Adrenal gland (tissue), 12 donors: ENCODE data around the gene TM9SF1. TPM values are rescaled to one million over a fixed set of nuclear protein-coding genes. Genes with fewer than 3 reads are reported as not detected.

ENCODE experiments used
- DNase-seq, 7 donors: peaks; one replicate each; pipeline ENCODE4 v3.0.0-alpha.2; 2019 to 2020
- H3K27ac ChIP-seq, 5 donors: fragments of 200-600 bp; sonication (generic) in 4 of 5; 1 replicate in 3 of 5; 2 replicates in 2 of 5; pipeline versions ENCODE4 v1.5.1 to v1.8.0; 2016 to 2020; ENCODE audit warnings: mild to moderate bottlenecking in 1 of 5
- H3K27me3 ChIP-seq: fragments of 200-600 bp; 2 replicates; pipeline ENCODE4 v1.8.0; 2021
- H3K36me3 ChIP-seq, 2 donors: fragments of 200-600 bp; replicated peaks in 1 of 2; 1 replicate in 1 of 2; 2 replicates in 1 of 2; pipeline versions ENCODE4 v1.5.1 to v1.8.0; 2018 to 2022
- H3K4me1 ChIP-seq, 2 donors: fragments of 200-600 bp; replicated peaks in 1 of 2; 1 replicate in 1 of 2; 2 replicates in 1 of 2; pipeline versions ENCODE4 v1.5.1 to v1.8.0; 2018 to 2021
- H3K4me3 ChIP-seq, 4 donors: fragments of 200-600 bp; sonication (generic) in 3 of 4; one replicate each; pipeline ENCODE4 v1.5.1; 2016 to 2018
- H3K9me3 ChIP-seq, 3 donors: fragments of 200-600 bp; sonication (generic) in 1 of 3; replicated peaks in 1 of 3; 1 replicate in 2 of 3; 2 replicates in 1 of 3; pipeline versions ENCODE4 v1.5.1 to v1.8.0; 2016 to 2021
- POLR2A ChIP-seq, 2 donors: fragments of 450-650 bp; IDR thresholded peaks; one replicate each; pipeline ENCODE4 v1.6.1; 2017; ENCODE audit warnings: antibody characterized with exemption in 2 of 2, mild to moderate bottlenecking in 2 of 2, moderate library complexity in 1 of 2
- WGBS, 4 donors: extraction: QIAGEN DNeasy Blood & Tissue Kit in 2 of 4; methylation state at CpG; one replicate each; pipeline versions ENCODE4 v1.1.5 to v1.1.7; 2013 to 2017; 5-methylcytosine and 5-hydroxymethylcytosine counted together
- intact Hi-C, 2 donors: fragments of 100-400 bp; cut with DNase I; formaldehyde crosslinking; loops; one replicate each; pipeline versions ENCODE4 v1.14.1 to v1.15.0; 2022 to 2023
- polyA plus RNA-seq, 3 donors: library from polyadenylated mRNA; stranded (reverse); fragments of 200-250 nt in 2 of 3; fragments of 350-450 nt in 1 of 3; fragmentation: Illumina TruSeq in 1 of 3; extraction: RNeasy Lipid Tissue Mini Kit (QIAGEN cat#74804) in 1 of 3; gene quantifications; one replicate each; pipeline ENCODE4 v1.2.3, GENCODE V29; 2013 to 2014
- total RNA-seq, 9 donors: library from RNA; depleted of rRNA in 4 of 9; stranded (reverse); fragments of >200 nt in 4 of 9; fragments of 120-200 nt in 1 of 9; fragmentation: NEBNext Ultra II Directional in 1 of 9; extraction: Animal tissue kit (Norgen Biotek cat#: 25700) in 1 of 9; gene quantifications; one replicate each; pipeline versions ENCODE4 v1.1.0 to v1.2.4, GENCODE V29; 2013 to 2023
- TF ChIP-seq, protein P1 (sequence below), 6 experiments: fragments of 450-650 bp in 4 of 6; fragments of 200-600 bp in 2 of 6; sonication (generic) in 1 of 6; IDR thresholded peaks; 1 replicate in 5 of 6; 2 replicates in 1 of 6; pipeline versions ENCODE4 v1.5.1 to v1.8.0; 2016 to 2021; ENCODE audit warnings: antibody characterized with exemption in 6 of 6, mild to moderate bottlenecking in 2 of 6, moderate library complexity in 1 of 6
- donor health status: healthy with polysubstance abuse.
- donor health status: Bipolar disorder and iron deficiency.
- donor health status: DM: yes; HTN: yes; CAD: no.
- donor health status: DM: no; HTN: no; CAD: no.
- donor health status: DM: no; HTN: no; CAD: no.
- donor health status: DM: yes; HTN: yes; CAD: no.

Gene TM9SF1
- total and polyA plus RNA-seq, 12 donors = 43.7 to 123 (median 86.6) TPM

- 81 to 83% (median 83%) methylated on average over 7 to 14 of the region's 14 CpGs for whole genome bisulfite sequencing, 4 donors
- Histone ChIP-seq H3K9me3 (no peaks in the 10 kb centered on the region), H3K36me3 (peaks cover 0 to 79% of the 10 kb centered on the region in 2 donors), H3K4me3 (no peak overlapping the region), H3K27ac (peak overlapping the region; percentile 59 to 92 (median 89)), H3K4me1 (peaks cover 13 to 23% of the 10 kb centered on the region in 2 donors), H3K27me3 (no peaks in the 10 kb centered on the region)
- TF ChIP-seq POLR2A (IDR thresholded peaks at IDR 0.05) = no peak
- TF ChIP-seq, protein P1, sequence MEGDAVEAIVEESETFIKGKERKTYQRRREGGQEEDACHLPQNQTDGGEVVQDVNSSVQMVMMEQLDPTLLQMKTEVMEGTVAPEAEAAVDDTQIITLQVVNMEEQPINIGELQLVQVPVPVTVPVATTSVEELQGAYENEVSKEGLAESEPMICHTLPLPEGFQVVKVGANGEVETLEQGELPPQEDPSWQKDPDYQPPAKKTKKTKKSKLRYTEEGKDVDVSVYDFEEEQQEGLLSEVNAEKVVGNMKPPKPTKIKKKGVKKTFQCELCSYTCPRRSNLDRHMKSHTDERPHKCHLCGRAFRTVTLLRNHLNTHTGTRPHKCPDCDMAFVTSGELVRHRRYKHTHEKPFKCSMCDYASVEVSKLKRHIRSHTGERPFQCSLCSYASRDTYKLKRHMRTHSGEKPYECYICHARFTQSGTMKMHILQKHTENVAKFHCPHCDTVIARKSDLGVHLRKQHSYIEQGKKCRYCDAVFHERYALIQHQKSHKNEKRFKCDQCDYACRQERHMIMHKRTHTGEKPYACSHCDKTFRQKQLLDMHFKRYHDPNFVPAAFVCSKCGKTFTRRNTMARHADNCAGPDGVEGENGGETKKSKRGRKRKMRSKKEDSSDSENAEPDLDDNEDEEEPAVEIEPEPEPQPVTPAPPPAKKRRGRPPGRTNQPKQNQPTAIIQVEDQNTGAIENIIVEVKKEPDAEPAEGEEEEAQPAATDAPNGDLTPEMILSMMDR (IDR thresholded peaks at IDR 0.05) = no peak
- intact Hi-C loops = no loop called here
- DNase-seq = no peak
Observed at GRCh38 chr14:24179294-24179960, 15.8 kb downstream of the TM9SF1 start.

DNA sequence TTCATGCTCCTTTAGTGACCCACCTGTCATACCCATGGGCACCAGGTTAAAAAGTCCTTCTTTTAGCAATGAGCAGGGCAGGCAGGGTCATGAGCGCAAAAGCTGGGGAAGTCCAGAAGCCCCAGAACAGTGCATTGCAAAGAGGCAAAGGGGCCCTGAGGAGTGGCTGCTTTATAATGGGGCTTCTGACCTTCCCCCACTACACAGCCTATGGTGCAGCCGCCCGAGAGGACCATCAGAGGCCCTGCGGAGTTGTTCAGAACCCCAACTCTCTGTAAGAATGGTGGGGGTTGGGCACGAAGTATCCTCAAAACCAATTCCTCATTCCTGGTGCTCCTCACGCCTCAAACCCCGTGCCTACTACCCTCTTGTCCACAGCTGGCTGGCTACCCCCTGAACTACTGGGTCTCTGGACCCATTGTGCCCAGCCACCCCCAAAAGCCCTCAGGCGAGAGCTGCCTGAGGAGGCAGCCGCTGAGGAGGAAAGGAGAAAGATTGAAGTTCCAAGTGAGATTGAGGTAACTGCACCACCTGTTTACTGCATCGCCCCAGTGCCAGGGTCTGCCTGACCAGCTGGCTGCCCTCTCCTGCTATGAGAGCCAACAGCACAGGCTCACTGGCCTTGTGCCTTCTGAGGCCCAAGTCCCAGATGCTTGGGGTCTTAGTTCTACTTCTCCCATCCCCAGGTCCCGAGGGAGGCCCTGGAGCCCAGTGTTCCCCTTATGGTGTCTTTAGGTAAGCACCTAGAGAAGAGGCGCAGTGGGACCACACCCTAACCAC is 16.7 kb downstream of the TM9SF1 start:
- H3K27me3 ChIP-seq = no peaks in the 10 kb centered on the region
- H3K4me1 ChIP-seq = peaks cover 13 to 23% of the 10 kb centered on the region in 2 donors
- 80 to 97% (median 93%) methylated on average over 8 to 12 of the region's 12 CpGs for WGBS, 4 donors
- intact Hi-C loops = no loop called here
- DNase-seq = no peak
- H3K9me3 ChIP-seq = no peaks in the 10 kb centered on the region
- peaks cover 0 to 70% of the 10 kb centered on the region in 2 donors for H3K36me3 ChIP-seq
- TF ChIP-seq, protein P1 (IDR thresholded peaks at IDR 0.05) = no peak
- TF ChIP-seq POLR2A (IDR thresholded peaks at IDR 0.05) = no peak
- peak overlapping the region in 3 of 5 donors; percentile 89 to 92 (median 91) for H3K27ac ChIP-seq
- no peak overlapping the region for H3K4me3 ChIP-seq

- peaks cover 0 to 63% of the 10 kb centered on the region in 2 donors for H3K36me3 ChIP-seq
- no peak overlapping the region for H3K27ac ChIP-seq
- no peak for TF ChIP-seq POLR2A (IDR thresholded peaks at IDR 0.05)
- TF ChIP-seq, protein P1 (IDR thresholded peaks at IDR 0.05) = no peak
- H3K9me3 ChIP-seq = no peaks in the 10 kb centered on the region
- H3K4me3 ChIP-seq = no peak overlapping the region
- intact Hi-C loops = no loop called here
- DNase-seq = no peak
- 88 to 98% (median 93%) methylated on average over 6 to 14 of the region's 14 CpGs for WGBS, 4 donors
- peaks cover 13 to 23% of the 10 kb centered on the region in 2 donors for H3K4me1 ChIP-seq
- H3K27me3 ChIP-seq = no peaks in the 10 kb centered on the region
Observed at GRCh38 chr14:24177891-24178290, 17.4 kb downstream of the TM9SF1 start.

DNA sequence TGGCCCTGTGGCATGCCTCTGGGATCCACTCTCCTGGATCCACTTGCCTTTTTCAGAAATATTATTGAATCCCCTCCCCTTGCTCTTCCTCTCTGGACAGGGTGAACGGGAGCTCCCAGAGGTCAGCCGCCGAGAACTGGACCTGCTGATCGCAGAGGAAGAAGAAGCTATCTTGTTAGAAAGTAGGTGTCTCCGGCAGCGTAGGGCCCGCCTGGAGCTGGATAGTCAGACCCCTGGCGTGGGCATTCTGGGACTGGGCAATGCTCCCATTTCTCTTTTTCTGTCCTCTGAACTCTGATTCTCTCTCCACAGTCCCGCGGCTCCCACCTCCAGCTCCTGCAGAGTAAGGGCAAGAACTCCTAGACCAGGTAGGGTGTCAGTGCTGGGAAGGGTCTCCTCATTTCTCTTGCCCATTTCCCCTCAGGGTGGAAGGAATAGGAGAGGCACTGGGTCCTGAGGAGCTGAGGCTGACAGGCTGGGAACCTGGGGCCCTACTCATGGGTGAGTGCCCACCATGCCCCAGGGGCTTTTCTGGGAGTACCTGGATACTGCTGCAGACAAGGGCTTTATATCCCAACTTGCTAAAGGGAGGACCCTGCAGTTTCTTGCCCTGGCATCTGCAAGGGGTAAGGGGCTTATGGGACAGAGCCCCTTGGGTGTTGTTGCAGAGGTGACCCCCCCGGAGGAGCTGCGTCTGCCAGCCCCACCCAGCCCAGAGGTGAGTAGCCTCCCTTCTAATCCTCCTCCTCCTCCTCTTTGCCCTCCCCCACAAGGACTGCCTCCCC is 18.0 kb downstream of the TM9SF1 start:
- WGBS, 4 donors = 89 to 93% (median 91%) methylated on average over 11 to 12 of the region's 12 CpGs
- Histone ChIP-seq H3K27ac (no peak overlapping the region), H3K9me3 (no peaks in the 10 kb centered on the region), H3K4me1 (peaks cover 13 to 23% of the 10 kb centered on the region in 2 donors), H3K4me3 (no peak overlapping the region), H3K27me3 (no peaks in the 10 kb centered on the region), H3K36me3 (peaks cover 0 to 57% of the 10 kb centered on the region in 2 donors)
- no peak for DNase-seq
- no peak for TF ChIP-seq POLR2A (IDR thresholded peaks at IDR 0.05)
- TF ChIP-seq, protein P1 (IDR thresholded peaks at IDR 0.05) = no peak
- intact Hi-C loops = no loop called here
